ENCODE data around the gene SSC4D.
"Not testable (repeated sequence)": the region's sequence is repeated elsewhere in the genome, so short reads cannot be mapped to it uniquely, and the experiment has no call there.

GRCh38 chr7:76439120-76439888 is 29.8 kb upstream of the SSC4D start:
- not testable (repeated sequence) for TF ChIP-seq EP300 (conservative IDR thresholded peaks at IDR 0.05; ENCODE audit: poor library complexity, severe bottlenecking); CTCF (IDR thresholded peaks at IDR 0.05; ENCODE audit: poor library complexity, severe bottlenecking); RAD21 (conservative IDR thresholded peaks at IDR 0.05); POLR2AphosphoS5 (IDR thresholded peaks at IDR 0.05)
